ENCODE results near the gene LRRFIP1.
"Not testable (repeated sequence)": the region's sequence is repeated elsewhere in the genome, so short reads cannot be mapped to it uniquely, and the experiment has no call there.

The LRRFIP1 gene

DNA sequence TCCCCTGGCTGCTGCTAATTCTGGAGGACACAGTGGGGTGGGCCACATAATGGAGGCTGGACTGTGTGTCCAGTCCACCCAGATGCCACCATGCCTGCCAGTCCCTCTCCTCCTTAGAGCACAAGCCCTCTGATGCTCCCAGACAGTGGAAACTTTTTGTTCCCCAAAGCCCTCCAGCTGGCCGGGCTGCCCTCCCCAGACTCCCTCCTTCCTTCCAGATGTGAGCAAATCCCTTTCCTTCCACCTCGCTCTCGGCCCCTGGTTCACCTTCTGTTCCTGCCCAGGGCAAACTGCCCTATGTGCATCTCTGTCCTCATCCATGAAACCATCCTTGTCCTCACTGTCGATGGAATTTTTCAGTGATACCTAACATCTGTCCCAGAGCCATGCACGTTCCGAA lies 33.9 kb downstream of the LRRFIP1 start:
- in situ Hi-C loops (cut with MboI; ENCODE audit: low sequenced_read_pairs) = no loop called here

DNA sequence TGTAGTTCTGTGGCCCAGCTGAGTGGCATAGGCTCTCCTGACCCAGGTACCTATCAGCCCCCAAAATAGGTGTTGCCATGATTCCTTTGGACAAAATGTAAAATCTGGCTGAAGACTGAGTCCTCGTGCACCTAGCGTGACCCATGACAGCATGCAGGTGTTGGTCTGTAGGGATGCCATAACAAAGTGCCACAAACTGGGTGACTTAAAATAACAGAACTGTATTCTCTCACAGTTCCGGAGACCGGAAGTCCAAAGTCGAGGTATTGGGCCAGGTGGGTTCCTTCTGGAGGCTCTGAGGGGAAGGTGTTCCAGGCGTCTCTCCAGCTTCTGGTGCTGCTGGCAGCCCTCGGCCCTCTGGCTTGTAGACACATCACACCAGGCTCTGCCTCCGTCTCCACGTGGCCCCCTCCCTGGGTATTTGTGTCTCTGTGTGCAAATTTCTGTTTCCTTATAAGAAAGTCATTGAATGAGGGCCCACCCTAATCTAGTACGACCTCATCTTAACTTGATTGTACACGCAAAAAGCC lies 34.5 kb downstream of the LRRFIP1 start:
- in situ Hi-C loops (cut with MboI; ENCODE audit: low sequenced_read_pairs) = no loop called here

DNA sequence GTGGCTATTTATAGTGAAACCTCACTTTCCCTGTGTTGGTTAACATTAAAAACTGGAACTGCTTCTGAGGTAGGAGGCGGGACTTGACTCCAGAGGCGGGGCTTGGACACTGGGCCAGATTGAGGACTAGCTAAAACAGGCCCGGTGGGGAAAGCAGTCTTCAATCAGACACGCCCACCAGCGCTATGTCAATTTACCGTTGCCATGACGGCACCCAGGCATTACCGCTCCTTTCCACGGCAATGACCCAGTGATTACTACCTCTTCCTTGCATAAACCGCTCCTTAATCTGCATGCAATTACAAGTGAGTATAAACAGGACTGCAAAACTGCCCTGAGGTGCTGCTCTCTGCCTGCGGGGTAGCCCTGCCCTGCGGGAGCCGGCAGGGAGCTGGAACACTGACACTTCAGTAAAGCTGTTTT lies 35.3 kb downstream of the LRRFIP1 start:
- in situ Hi-C loops (cut with MboI; ENCODE audit: low sequenced_read_pairs) = no loop called here

DNA sequence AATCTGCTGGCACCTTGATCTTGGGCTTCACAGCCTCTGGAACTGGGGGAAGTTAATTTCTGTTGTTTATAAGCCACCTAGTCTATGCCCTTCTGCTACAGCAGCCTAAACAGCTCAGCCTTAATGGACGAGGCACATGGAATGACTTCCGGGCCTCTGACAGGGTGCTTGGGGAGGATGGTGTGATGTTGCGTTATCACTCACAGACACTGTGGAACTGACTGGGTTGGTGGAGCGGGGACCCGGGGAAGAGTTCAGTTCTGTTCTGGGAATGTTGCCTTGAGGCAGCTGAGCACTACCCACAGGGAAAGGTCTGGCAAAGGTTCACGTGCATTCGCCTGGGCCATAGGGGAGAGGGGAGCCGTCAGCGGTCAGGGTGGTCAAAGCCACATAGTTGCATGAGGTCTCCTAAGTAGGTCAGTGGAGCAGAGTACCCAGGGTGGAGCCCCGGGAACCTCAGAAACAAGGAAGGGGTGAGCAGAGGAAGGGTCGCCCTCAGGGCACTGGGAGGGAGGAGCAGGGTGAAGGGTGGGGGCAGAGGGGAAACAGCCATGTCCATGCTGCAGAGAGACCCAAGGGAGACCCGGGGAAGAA lies 36.2 kb downstream of the LRRFIP1 start:
- in situ Hi-C loops (cut with MboI; ENCODE audit: low sequenced_read_pairs) = no loop called here

DNA sequence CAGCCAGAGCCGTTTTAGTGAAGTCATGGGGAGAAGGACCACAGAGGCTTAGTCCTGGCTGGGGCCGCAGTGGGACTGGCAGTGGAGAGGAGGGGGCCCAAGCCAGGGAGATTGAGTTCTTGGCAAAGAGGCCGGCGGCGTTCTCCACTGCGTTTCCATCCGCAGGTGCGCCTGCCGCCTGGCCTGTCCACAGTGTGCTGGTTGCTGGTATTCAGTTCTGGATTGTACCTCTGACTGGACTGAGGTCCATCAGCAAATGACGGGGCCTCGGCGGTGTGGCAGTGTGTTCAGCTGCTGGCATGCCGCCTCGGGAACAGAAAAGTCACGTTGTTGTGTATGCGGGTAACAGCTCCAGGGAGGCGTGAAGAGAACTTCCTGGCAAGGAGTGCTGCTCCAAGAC lies 36.8 kb downstream of the LRRFIP1 start:
- in situ Hi-C loops (cut with MboI; ENCODE audit: low sequenced_read_pairs) = no loop called here

DNA sequence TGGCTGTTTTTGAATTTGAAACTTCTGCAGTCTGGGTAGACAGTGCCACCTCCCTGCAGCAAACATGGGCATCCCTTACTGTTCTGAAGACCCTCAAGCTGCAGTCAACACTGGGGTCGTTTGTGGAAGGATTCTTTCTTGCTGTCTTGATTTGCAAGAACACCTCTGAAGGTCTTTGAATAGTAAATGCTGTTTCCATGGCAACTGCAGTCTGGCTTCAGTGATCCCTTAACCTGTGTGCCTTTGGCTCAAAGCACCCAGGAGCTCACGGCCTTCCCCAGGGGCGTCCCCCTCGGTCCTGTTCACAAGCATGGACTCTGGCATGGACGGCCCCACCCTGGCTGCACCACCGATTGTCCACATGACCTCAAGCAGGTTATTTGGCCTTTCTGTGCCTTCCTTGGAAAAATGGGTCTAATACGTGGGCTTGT lies 38.3 kb downstream of the LRRFIP1 start:
- in situ Hi-C loops (cut with MboI; ENCODE audit: low sequenced_read_pairs) = no loop called here

DNA sequence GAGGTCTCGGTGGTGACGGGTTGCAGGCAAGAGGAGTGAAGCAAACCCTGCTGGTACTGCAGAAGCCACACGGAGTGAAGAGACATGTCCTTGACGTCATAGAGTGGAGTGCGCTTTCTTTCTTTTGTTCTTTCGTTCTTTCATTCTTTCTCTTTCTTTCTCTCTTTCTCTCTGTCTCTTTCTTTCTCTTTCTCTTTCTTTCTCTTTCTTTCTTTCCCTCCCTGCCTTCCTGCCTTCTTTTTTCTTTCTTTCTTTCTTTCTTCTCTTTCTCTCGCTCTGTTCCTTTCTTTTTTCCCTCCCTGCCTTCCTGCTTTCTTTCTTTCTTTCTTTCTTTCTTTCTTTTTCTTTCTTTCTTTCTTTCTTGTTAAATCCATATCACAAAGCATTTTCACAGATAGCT lies 39.2 kb downstream of the LRRFIP1 start:
- in situ Hi-C loops (cut with MboI; ENCODE audit: low sequenced_read_pairs) = no loop called here

DNA sequence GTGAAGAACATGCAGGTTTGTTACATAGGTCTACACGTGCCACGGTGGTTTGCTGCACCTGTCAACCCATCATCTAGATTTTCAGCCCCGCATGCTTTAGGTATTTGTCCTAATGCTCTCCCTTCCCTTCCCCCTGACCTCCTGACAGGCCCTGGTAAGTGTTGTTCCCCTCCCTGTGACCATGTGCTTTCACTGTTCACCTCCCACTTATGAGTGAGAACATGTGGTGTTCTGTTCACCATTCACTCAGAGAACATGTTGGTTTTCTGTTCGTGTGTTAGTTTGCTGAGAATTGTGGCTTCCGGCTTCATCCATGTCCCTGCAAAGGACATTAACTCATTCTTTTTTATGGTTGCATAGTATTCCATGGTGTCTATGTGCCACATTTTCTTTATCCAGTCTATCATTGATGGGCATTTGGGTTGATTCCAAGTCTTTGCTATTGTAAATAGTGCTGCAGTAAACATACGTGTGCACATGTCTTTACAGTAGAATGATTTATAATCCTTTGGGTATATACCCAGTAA lies 39.7 kb downstream of the LRRFIP1 start:
- in situ Hi-C loops (cut with MboI; ENCODE audit: low sequenced_read_pairs) = not testable (repeated sequence)

DNA sequence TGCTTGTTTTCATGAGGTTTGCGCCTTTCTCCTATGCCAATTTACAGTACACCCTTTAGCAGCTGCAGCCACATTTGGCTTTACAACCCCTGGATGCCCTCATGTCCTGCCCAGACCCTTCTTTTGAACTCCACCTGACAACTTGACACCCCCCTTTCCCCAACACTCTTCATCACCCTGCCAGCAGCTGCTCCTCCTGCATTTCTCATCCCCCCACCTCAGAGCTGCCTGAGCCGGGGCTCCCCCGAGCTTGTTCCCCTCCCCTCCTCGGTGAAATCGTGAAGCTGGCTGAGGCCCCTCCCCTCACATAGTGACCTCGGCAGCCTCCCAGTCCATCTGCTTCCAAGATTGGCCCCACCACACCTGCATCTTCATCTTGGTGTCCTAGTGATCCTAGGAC lies 40.5 kb downstream of the LRRFIP1 start:
- in situ Hi-C loops (cut with MboI; ENCODE audit: low sequenced_read_pairs) = no loop called here

DNA sequence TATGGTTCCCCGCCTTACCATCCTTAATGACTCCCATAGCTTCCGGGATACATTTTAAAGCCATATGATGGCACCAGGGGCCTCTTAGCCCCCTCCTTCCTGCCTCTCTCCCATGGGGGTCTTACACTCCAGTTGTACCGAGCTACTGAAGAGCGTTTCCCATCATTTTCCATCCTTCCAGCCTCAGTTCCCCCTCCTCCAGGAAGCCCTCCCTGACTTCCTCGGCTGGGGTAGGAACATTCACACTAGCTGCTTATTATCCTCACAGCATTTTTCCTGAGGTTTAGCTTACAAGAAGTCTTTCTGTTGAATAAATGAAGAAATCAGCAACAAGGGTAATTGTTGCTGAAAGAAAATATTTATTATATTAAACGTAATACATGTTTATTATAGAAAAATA lies 41.1 kb downstream of the LRRFIP1 start:
- in situ Hi-C loops (cut with MboI; ENCODE audit: low sequenced_read_pairs) = no loop called here

DNA sequence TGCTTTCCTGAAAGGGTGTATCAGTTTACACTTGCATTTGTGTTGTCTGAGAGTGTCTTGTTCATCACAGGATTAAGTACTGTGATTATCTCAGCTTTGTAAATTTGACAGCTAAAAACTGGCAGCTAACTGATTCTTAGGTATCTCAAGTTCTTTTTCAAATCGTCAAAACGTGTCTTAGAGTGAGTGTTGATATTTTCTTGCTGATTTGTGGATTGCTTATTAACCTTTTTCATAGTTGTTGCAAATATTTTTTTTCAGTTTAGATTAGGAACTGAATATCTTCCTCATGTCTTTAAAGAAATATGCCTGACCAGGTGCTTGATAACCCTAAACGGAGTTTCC lies 41.9 kb downstream of the LRRFIP1 start:
- in situ Hi-C loops (cut with MboI; ENCODE audit: low sequenced_read_pairs) = no loop called here

DNA sequence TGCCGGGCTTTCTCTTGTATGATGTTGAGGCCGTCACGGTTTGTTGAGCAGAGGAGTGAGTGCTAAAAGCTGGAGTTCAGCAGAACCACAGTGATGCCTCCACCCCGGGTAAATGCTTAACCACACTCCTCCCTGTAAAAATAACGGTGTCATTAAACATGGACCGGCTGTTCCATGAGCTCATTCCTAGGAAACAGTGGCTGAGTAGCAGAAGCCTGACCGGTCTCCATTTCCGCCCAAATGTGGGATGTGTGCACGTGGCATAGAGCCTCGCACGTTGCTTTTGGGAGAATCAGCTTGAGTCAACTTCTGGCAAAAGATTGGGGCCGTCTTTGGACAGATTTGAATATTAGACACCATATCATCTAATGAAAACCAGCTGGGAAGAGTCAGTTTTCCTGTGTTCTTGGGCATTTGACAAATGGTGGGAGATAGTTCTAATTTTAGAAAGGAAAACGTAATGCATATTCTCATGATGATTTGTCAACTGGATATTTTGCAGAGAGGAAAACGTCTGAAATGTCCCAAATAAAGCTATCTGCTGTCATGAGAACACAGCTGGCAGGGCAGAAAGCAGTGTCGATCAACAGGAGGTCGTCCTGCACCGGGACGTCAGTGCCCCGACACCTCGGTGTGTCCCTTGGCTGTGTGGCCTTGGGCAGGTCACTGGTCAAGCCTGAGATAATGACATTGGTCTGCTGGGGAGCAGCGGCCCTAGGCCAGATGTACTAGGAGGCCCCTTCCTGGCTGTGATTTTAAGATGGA lies 42.4 kb downstream of the LRRFIP1 start:
- in situ Hi-C loops (cut with MboI; ENCODE audit: low sequenced_read_pairs) = no loop called here

DNA sequence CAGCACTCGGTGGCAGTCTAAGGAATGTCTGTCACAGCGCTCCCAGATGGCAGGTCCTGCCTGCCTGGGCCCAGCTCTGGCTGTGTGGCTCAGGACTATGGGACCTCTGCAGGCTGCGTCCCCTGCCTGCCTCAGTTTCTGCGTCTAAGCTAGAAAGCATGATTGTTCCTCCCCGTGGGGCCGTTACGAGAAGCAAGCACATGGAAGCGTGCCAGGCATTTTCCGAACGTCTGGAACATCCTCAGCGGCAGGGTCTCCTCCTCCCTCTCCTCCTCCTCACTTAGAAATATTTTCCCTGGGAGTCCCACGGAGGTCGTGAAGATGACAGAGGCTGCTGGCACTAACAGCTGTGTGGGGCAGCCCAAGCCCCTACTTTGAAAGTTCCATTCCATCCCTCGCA lies 43.3 kb downstream of the LRRFIP1 start:
- in situ Hi-C loops (cut with MboI; ENCODE audit: low sequenced_read_pairs) = no loop called here

DNA sequence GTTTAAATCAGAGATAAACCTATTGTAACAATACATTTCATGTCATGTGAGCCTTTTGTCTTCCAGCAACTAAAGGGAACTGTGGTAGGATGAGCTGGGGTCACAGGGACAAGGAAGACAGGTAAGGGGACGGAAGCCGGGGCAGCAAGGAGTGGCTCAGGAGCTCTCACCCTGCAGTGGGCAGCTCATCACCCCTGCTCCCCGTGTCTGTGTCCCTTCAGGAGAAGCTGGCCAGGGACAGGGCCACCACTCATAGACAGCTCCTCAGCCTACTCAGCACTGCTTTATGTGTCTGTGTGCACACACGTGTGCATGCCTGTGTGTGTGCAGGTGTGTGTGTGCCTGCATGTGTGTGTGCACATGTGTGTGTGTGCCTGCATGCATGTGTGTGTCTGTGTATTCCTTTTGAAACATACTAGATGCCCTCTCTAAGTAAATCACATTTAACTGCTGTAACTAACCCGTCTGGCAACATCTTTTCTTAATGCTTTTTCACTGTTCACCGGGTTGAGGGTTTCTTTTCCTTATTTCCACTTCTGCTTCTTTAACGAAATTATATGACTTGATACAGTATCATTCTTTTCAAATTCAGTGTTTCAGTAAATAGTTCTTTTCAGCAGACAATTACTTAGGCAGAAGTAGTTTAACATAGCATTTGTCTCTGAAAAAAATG lies 44.2 kb downstream of the LRRFIP1 start:
- in situ Hi-C loops (cut with MboI; ENCODE audit: low sequenced_read_pairs) = no loop called here

DNA sequence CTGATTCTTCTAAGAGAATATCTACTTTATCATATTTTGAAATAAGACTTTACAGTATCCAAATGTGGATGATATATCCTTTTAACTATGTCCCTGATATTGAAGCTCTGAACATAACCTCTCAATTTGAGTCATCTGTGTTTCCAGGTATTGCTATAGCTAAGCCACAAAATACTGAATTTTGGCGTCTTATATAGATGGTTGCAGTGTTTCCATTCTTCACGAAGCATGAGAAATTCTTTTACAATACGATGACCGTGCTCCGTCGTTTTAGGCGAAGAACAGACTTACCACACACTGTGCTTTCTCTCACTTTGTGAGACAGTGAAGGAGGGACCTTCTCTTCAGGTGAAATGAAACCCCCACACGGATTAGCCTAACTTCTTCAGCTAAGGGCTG lies 45.3 kb downstream of the LRRFIP1 start:
- in situ Hi-C loops (cut with MboI; ENCODE audit: low sequenced_read_pairs) = no loop called here

DNA sequence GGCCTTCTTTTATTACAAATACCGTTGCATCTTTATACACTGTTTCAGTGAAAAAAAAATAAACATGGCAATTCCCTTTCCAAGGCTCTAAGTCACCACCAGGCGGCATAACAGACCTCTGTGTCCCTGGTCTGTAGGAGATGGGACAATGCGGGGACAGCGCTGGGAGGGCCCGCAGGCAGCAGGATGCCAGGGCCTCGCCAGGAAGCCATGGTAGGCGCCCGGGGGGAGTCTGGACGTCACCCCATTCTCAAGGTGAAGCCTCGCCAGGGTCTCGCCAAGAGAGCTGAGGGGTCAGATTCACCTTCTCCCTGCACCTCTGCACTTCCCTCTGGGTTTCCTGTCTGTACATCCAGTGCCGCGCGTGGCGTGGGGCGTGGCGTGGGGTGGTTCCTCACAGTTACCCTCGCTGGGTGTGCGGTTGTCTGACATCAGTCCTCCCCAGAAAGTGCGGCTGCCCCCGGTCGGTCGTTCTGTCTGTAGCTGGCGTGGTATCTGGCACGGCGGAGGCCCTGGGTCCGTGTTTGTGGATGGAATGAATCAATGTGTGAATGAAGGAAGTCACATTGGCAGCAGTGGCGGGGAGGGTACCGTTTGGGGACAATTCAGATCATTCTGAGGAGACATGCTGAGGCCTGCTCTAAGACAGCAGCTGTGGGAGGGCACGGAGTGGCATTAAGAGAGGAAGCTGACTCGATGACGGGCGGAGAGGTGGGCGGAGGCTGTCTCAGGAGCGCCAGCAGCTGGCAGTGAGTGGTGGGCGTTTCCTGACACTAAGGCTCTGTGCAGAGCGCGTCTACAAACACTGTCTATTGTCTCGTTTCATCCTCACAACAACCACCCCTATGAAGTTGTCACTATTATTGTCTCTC lies 46.0 kb downstream of the LRRFIP1 start:
- in situ Hi-C loops (cut with MboI; ENCODE audit: low sequenced_read_pairs) = no loop called here

DNA sequence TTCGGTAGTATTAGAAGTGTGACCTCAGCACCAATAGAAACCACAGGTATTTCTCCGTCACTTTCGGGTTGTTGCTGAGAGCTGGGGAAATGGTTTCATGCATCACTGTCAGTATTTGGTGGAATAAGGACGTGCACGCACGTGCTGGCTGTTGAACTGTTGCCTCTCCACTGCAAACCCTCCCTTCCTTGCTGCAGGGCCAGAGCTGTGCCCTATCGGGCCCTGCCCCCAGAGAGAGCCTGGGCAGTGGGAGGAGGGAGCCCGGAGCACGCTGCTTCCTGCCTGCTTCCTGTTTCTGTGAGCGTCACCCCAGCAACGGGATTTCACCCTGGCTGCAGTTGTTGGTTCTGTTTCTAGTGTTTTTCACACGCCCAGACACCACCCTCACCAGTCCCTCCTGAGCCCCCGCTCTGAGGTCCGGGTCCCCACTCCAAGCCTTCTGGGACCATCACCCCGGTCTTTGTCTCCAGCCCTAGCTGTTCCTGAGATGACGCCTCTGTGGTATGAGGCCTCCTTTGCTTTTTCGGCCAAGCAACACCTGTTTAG lies 47.4 kb downstream of the LRRFIP1 start:
- in situ Hi-C loops (cut with MboI; ENCODE audit: low sequenced_read_pairs) = no loop called here

DNA sequence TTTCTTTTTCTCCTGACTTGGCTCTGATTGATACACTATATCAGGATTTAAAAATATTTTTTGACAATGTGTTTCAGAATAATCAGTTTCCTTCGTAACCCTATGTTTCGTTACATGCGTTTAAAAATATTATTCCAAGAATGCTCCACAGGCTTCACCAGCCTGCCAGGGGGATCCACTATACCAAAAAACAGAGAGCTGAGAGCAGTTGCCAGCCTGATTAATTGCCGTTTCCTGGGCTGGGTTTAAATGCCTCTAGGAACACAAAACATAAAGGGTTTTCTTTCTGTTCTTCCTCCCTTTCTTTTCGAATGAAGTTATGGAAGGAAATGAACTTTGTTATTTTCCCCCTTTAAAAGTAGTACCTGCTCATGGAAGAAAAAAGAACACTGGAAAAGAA lies 47.9 kb downstream of the LRRFIP1 start:
- in situ Hi-C loops (cut with MboI; ENCODE audit: low sequenced_read_pairs) = no loop called here

DNA sequence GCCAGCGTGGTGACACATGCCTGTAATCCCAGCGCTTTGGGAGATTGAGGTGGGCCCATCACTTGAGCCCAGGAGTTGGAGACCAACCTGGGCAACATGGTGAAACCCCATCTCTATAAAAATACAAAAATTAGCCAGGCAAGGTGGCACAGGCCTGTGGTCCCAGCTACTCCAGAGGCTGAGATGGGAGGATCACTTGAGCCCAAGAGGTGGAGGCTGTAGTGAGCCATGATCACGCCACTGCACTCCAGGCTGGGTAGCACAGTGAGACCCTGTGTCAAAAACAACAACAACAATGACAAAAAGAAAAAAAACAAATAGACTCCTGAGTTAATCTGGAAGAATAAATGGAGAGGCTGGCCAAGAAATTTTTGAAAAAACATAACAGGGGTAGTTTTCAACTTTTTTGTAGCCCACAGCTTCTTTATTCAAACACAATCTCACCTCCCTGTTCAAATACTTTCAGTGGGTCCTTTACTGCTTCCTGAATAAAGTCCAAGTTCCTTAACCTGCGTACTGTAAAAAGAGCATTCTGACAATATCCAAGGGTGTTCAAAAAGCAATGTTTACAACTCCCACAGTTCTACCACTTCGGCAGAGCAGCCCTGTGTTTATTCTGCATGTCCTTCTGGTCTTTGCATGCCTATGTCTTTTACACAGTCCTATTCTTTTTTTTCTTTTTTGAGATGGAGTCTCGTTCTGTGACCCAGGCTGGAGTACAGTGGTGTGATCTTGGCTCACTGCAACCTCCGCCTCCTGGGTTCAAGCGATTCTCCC lies 53.5 kb downstream of the LRRFIP1 start:
- in situ Hi-C loops (cut with MboI; ENCODE audit: low sequenced_read_pairs) = no loop called here

DNA sequence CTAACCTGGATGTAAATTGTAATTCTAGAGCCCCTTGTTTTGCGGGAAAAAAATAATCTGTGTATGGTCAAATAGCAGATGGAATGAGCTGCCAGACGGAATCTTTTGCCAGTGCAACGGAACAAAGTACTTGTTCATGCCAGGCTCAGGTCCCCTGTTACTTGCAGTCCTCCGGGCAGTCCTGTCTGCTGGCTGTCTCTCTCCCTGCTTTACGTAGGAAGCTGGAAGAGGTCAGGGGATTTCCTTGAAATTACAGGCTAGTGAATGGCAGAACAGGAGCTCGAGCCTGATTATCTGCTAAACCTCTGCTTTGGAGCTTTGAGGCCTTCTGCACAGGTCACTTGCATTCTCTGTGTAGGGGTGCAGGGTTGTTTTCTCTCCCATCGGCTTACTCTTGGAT lies 54.8 kb downstream of the LRRFIP1 start:
- in situ Hi-C loops (cut with MboI; ENCODE audit: low sequenced_read_pairs) = no loop called here
